Measurements from ENCODE around the gene BLOC1S6. TPM values are rescaled to one million over a fixed set of nuclear protein-coding genes. Genes with fewer than 3 reads are reported as not detected.

Gene BLOC1S6
- total and polyA plus RNA-seq, 2 of the 8 experiments (the other 6 are each of a cell fraction or from before 2014, with no cell fraction given), result 4.5 to 28.8 TPM

DNA sequence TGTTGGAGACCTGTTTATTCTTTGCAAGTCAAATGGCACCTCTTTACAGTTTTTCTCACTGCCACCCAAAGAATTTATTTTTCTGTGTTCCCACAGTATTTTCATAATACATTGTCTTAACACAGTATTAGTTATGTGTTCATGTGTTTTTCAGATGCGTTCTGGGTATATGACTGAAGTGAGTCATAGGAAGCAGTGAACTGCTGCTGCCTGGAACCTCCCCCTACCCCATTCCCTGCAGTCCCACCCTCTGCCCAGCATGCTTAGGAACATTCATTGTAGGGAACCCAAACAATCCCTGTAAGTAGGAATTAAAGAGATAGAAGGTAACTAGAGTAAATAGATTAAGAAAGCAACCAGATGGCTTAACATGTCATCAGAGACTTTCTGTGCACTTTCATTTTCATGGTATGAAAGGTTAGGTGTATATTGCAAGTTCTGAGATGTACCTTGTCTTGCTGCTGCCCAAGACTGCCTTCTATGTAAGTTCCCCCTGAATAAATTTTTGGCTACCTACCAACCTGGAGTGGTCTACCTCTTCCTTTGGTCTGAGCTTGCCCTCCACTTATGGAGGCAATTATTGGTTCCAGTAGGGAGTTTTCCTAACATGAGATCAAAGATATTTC is 25.7 kb downstream of the BLOC1S6 start (continued):
- TF ChIP-seq, protein P1, sequence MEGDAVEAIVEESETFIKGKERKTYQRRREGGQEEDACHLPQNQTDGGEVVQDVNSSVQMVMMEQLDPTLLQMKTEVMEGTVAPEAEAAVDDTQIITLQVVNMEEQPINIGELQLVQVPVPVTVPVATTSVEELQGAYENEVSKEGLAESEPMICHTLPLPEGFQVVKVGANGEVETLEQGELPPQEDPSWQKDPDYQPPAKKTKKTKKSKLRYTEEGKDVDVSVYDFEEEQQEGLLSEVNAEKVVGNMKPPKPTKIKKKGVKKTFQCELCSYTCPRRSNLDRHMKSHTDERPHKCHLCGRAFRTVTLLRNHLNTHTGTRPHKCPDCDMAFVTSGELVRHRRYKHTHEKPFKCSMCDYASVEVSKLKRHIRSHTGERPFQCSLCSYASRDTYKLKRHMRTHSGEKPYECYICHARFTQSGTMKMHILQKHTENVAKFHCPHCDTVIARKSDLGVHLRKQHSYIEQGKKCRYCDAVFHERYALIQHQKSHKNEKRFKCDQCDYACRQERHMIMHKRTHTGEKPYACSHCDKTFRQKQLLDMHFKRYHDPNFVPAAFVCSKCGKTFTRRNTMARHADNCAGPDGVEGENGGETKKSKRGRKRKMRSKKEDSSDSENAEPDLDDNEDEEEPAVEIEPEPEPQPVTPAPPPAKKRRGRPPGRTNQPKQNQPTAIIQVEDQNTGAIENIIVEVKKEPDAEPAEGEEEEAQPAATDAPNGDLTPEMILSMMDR (IDR thresholded peaks at IDR 0.05; ENCODE audit: control extremely low read depth in 1 of 3, insufficient read depth in 1 of 3, low read depth in 1 of 3, low read length in 3 of 3), result no peak
- TF ChIP-seq POLR2A (IDR thresholded peaks at IDR 0.05; ENCODE audit: control extremely low read depth in 1 of 2, low read depth in 2 of 2, low read length in 2 of 2) (no peak), KDM5A (IDR thresholded peaks at IDR 0.05; ENCODE audit: low read length) (no peak)
- TF ChIP-seq, protein P2, sequence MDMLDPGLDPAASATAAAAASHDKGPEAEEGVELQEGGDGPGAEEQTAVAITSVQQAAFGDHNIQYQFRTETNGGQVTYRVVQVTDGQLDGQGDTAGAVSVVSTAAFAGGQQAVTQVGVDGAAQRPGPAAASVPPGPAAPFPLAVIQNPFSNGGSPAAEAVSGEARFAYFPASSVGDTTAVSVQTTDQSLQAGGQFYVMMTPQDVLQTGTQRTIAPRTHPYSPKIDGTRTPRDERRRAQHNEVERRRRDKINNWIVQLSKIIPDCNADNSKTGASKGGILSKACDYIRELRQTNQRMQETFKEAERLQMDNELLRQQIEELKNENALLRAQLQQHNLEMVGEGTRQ (IDR thresholded peaks at IDR 0.05; ENCODE audit: low read length), result no peak

Data from H1 (cell line).